RWPE1 (cell line): ENCODE results near the gene NTM.

ENCODE experiments used
- CTCF ChIA-PET: fragments of 350-600 bp; sonication (Branson Sonifier 250); formaldehyde crosslinking; extraction: SDS; loops from one replicate; lab custom pipeline; 2021; lab: Yijun Ruan, JAX
- POLR2A ChIA-PET: fragments of 400-600 bp; formaldehyde crosslinking; extraction: SDS; loops from one replicate; lab custom pipeline; 2020; ENCODE audit warnings: antibody characterized with exemption; ENCODE audit not compliant: low non-redundant PET; lab: Yijun Ruan, JAX
- DNase-seq: peaks from one replicate; pipeline ENCODE4 v3.0.0; 2012; ENCODE audit warnings: low spot score
- H3K27ac ChIP-seq: fragments of 450-650 bp; 2 replicates; pipeline ENCODE4 v1.5.1; 2017
- CTCF ChIP-seq: fragments of 450-650 bp; conservative IDR thresholded peaks from 2 replicates; pipeline ENCODE4 v1.5.1; 2017; ENCODE audit warnings: low read depth, mild to moderate bottlenecking

The NTM gene

GRCh38 chr11:131745405-131745804, 375.0 kb downstream of the NTM start:
- DNase-seq: no peak
- ChIA-PET CTCF (no interaction called here), POLR2A (no interaction called here)
- no peak overlapping the region for H3K27ac ChIP-seq
- TF ChIP-seq CTCF: no peak

GRCh38 chr11:131746201-131746600, 375.8 kb downstream of the NTM start:
- ChIA-PET POLR2A (no interaction called here), CTCF (no interaction called here)
- no peak for TF ChIP-seq CTCF
- no peak for DNase-seq
- no peak overlapping the region for H3K27ac ChIP-seq

DNA sequence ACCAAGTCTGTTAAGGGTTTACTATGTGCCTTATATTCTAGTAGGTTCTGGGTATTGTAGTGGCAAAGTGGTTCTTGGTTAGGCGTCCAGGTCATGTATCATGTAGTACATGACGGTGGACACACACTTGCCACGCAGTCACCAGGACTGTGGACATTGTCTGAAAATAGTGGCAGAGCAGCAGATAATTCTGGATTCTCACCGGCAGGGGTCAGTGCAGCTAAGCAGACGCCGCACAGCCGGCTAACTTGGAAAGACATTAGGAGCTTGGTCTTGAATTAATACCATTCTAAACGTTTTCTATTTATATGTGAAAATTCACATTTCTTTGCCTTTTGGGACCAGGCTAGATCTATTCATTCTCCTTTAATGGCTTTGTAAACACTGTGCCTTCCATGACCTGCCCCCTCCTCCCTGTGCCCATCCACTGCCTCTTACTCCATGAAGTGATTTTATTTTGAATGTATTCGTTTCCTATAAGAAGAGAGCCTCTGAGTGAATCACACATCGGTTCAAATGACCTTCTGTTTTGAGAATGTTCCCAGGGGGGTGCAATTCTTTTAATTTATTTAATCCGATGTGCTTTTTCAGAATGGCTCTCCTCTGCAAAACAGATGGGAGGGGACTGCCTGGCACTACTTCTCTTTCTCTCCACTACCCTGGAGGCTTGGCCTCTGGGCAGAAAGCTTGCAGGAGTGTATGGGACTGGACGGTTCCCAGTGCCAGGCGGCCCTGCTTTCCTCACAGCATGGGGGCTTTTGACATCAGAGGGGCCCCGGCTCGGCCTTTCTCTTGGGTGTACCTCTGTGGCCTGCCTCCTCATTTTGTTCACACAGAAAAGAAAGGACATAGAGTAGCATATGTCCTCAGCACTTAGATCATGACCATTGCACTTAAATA, 378.0 kb downstream of the NTM start:
- POLR2A ChIA-PET: no interaction called here

DNA sequence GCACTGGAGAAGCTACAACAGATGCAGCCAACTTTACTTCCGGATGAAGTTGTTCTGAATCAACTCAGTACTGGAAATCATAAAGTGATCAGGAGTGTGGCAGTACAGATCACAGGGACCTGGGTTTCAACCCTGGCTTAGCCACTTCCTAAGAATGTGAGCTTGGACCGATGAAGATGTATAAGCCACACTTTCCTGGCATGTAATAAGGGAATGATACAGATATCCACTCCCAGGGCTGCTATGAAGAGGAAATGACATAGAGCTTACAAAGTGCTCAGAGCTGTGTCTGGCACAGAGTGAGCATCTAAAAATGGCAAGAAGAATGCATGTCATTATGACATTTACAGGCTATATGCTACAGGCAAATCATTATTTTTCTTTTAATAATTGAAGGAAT, 378.7 kb downstream of the NTM start:
- TF ChIP-seq CTCF: no peak
- H3K27ac ChIP-seq: no peak overlapping the region
- CTCF ChIA-PET: no interaction called here
- no peak for DNase-seq
- POLR2A ChIA-PET: no interaction called here

More for the DNA sequence above, 378.0 kb downstream of the NTM start:
- peak; percentile 68 for TF ChIP-seq CTCF
- CTCF ChIA-PET: interaction anchor here (0.6 to 1.8 kb wide), 8 partner anchors 9 to 1823 kb away, joined by 3 to 6 read pairs (median 4); no protein-coding TSS in a partner anchor
- H3K27ac ChIP-seq: no peak overlapping the region
- peak; percentile 41 for DNase-seq

GRCh38 chr11:131750152-131750551, 379.7 kb downstream of the NTM start:
- no peak overlapping the region for H3K27ac ChIP-seq
- no peak for DNase-seq
- POLR2A ChIA-PET: no interaction called here
- TF ChIP-seq CTCF: no peak
- CTCF ChIA-PET: interaction anchor here (0.6 kb wide), 1 partner anchor 185 kb away, joined by 4 read pairs; no protein-coding TSS in a partner anchor

DNA sequence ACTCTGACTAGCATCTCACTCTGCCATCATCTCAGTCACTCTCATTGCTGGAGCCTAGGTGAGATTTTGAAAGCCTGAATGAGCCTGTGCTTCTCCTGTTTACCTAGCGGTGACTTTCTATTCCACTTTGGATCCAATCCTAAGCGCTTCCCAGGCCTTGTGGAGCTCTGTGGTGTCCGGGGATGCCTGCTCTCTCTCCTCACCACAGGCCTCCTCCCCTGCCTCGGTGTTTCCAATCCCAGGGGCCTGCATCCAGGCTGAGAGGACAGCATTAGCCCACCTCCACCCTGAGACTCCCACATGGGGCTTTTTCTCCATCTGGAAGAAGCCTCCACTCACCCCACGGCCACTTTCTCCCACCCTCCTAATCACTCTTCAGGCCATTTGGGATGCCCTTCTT, 380.3 kb downstream of the NTM start:
- ChIA-PET CTCF (no interaction called here), POLR2A (no interaction called here)
- no peak for TF ChIP-seq CTCF
- H3K27ac ChIP-seq: no peak overlapping the region
- no peak for DNase-seq
